Spleen (tissue), 11 donors: Measurements from ENCODE around the gene ANKAR. TPM values are rescaled to one million over a fixed set of nuclear protein-coding genes. Genes with fewer than 3 reads are reported as not detected.

Source experiments
- DNase-seq: peaks from one replicate; pipeline ENCODE4 v3.0.0-alpha.2; 2020
- H3K27ac ChIP-seq, 8 donors: fragments of 200-600 bp; sonication (generic) in 7 of 8; 1 replicate in 4 of 8; 2 replicates in 4 of 8; pipeline versions ENCODE4 v1.5.0 to v1.8.0; 2016 to 2021; ENCODE audit warnings: inconsistent platforms in 4 of 8, mild to moderate bottlenecking in 4 of 8, moderate library complexity in 1 of 8
- H3K27me3 ChIP-seq, 7 donors: fragments of 200-600 bp; sonication (generic) in 6 of 7; replicated peaks in 1 of 7; 1 replicate in 4 of 7; 2 replicates in 3 of 7; pipeline versions ENCODE4 v1.5.0 to v1.8.0; 2016 to 2021; ENCODE audit warnings: inconsistent platforms in 3 of 7, mild to moderate bottlenecking in 1 of 7
- H3K36me3 ChIP-seq, 6 donors: fragments of 200-600 bp; sonication (generic) in 5 of 6; 1 replicate in 4 of 6; 2 replicates in 2 of 6; pipeline versions ENCODE4 v1.5.0 to v1.8.0; 2016 to 2021; ENCODE audit warnings: inconsistent platforms in 2 of 6
- H3K4me1 ChIP-seq, 6 donors: fragments of 200-600 bp; sonication (generic) in 5 of 6; 1 replicate in 3 of 6; 2 replicates in 3 of 6; pipeline versions ENCODE4 v1.5.0 to v1.8.0; 2016 to 2021; ENCODE audit warnings: inconsistent platforms in 3 of 6
- H3K4me3 ChIP-seq, 8 donors: fragments of 200-600 bp; sonication (generic) in 7 of 8; 1 replicate in 4 of 8; 2 replicates in 4 of 8; pipeline versions ENCODE4 v1.5.0 to v1.8.0; 2016 to 2021; ENCODE audit warnings: inconsistent platforms in 4 of 8, mild to moderate bottlenecking in 4 of 8, moderate library complexity in 2 of 8
- H3K9me3 ChIP-seq, 8 donors: fragments of 200-600 bp; sonication (generic) in 7 of 8; 1 replicate in 4 of 8; 2 replicates in 4 of 8; pipeline versions ENCODE4 v1.5.0 to v1.8.0; 2016 to 2021; ENCODE audit warnings: inconsistent platforms in 4 of 8
- POLR2A ChIP-seq, 3 donors: fragments of 450-650 bp; IDR thresholded peaks; one replicate each; pipeline ENCODE4 v1.5.1; 2017; ENCODE audit warnings: antibody characterized with exemption in 3 of 3, mild to moderate bottlenecking in 1 of 3
- POLR2AphosphoS5 ChIP-seq, 3 donors: sonication (generic); formaldehyde crosslinking; IDR thresholded peaks; one replicate each; pipeline ENCODE4 v1.5.1; 2017; ENCODE audit warnings: antibody characterized with exemption in 3 of 3
- WGBS, 5 donors: extraction: QIAGEN DNeasy Blood & Tissue Kit in 3 of 5; methylation state at CpG; one replicate each; pipeline versions ENCODE4 v1.1.5 to v1.1.7; 2013 to 2018; 5-methylcytosine and 5-hydroxymethylcytosine counted together
- intact Hi-C: fragments of 100-400 bp; cut with DNase I; formaldehyde crosslinking; loops from one replicate; pipeline ENCODE4 v1.15.0; 2023; ENCODE audit warnings: low total_unique reads
- polyA plus RNA-seq, 3 donors: library from polyadenylated mRNA; stranded (reverse); fragments of 200-250 nt; gene quantifications; one replicate each; pipeline ENCODE4 v1.2.1, GENCODE V29; 2013
- total RNA-seq, 7 donors: library from RNA; depleted of rRNA in 3 of 7; stranded (reverse); fragments of >200 nt in 3 of 7; fragmentation: NEBNext Ultra II Directional in 4 of 7; extraction: Animal tissue kit (Norgen Biotek cat#: 25700) in 4 of 7; gene quantifications; one replicate each; pipeline versions ENCODE4 v1.1.0 to v1.2.1, GENCODE V29; 2016 to 2021
- TF ChIP-seq, protein P1 (sequence below), 11 experiments: fragments of 200-600 bp in 7 of 11; fragments of 450-650 bp in 4 of 11; sonication (generic) in 4 of 11; IDR thresholded peaks in 8 of 11; conservative IDR thresholded peaks in 3 of 11; 1 replicate in 7 of 11; 2 replicates in 4 of 11; pipeline versions ENCODE4 v1.4.0 to v1.8.0; 2016 to 2021; ENCODE audit warnings: antibody characterized with exemption in 11 of 11, inconsistent platforms in 4 of 11, mild to moderate bottlenecking in 1 of 11
- donor health status: healthy with polysubstance abuse.
- donor health status: DM: no; HTN: no; CAD: no; lungs with moderate emphysema.
- donor health status: DM: no; HTN: no; CAD: no.
- donor health status: Bipolar disorder and iron deficiency.
- donor health status: healthy.
- donor health status: DM: no; HTN: no; CAD: no.
- donor health status: DM: yes; HTN: yes; CAD: no.

ANKAR gene
- total and polyA plus RNA-seq, 10 donors: 3.1 to 32.3 (median 14.7) TPM

- Histone ChIP-seq H3K27me3 (no peaks in the 10 kb centered on the region), H3K4me1 (no peaks in the 10 kb centered on the region), H3K36me3 (no peaks in the 10 kb centered on the region), H3K9me3 (no peaks in the 10 kb centered on the region), H3K27ac (no peak overlapping the region), H3K4me3 (no peak overlapping the region)
- TF ChIP-seq, protein P1, sequence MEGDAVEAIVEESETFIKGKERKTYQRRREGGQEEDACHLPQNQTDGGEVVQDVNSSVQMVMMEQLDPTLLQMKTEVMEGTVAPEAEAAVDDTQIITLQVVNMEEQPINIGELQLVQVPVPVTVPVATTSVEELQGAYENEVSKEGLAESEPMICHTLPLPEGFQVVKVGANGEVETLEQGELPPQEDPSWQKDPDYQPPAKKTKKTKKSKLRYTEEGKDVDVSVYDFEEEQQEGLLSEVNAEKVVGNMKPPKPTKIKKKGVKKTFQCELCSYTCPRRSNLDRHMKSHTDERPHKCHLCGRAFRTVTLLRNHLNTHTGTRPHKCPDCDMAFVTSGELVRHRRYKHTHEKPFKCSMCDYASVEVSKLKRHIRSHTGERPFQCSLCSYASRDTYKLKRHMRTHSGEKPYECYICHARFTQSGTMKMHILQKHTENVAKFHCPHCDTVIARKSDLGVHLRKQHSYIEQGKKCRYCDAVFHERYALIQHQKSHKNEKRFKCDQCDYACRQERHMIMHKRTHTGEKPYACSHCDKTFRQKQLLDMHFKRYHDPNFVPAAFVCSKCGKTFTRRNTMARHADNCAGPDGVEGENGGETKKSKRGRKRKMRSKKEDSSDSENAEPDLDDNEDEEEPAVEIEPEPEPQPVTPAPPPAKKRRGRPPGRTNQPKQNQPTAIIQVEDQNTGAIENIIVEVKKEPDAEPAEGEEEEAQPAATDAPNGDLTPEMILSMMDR (IDR thresholded peaks at IDR 0.05 in 8 of 11, conservative IDR thresholded peaks at IDR 0.05 in 3 of 11): no peak
- TF ChIP-seq POLR2AphosphoS5 (IDR thresholded peaks at IDR 0.05): no peak
- TF ChIP-seq POLR2A (IDR thresholded peaks at IDR 0.05): no peak
- intact Hi-C loops: no loop called here
- WGBS, 5 donors: 70 to 93% (median 85%) methylated on average over 1 of the region's 1 CpG
- DNase-seq: no peak
These were observed 33.5 kb upstream of the ANKAR start for GRCh38 chr2:189641002-189641401.

- intact Hi-C loops: no loop called here
- H3K27ac ChIP-seq: no peak overlapping the region
- no peaks in the 10 kb centered on the region for H3K27me3 ChIP-seq
- TF ChIP-seq POLR2A (IDR thresholded peaks at IDR 0.05) (no peak), POLR2AphosphoS5 (IDR thresholded peaks at IDR 0.05) (no peak)
- TF ChIP-seq, protein P1 (IDR thresholded peaks at IDR 0.05 in 8 of 11, conservative IDR thresholded peaks at IDR 0.05 in 3 of 11): no peak
- WGBS, 5 donors: 88 to 97% (median 90%) methylated on average over 2 of the region's 2 CpGs
- no peaks in the 10 kb centered on the region for H3K9me3 ChIP-seq
- H3K4me3 ChIP-seq: no peak overlapping the region
- H3K4me1 ChIP-seq: no peaks in the 10 kb centered on the region
- H3K36me3 ChIP-seq: no peaks in the 10 kb centered on the region
- no peak for DNase-seq
These were observed 32.9 kb upstream of the ANKAR start for GRCh38 chr2:189641590-189641989.

DNA sequence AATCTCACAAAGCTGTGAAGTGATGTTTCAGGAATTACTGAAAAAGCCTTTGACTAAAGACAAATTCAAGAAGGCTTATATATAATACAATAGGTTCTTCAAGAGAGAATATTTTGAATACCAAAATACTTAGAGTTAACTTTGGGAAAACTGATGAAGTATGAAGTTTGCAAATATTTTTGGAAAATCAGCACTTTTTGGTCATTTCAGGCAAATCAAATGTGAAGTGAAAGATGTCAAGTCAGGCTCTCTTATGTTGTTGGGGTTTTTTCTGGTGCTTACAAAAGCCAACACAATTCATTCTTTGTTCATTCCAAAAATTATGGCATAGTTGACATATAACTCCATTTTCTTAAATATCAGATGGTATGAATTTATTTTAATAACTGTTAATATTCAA is 27.9 kb upstream of the ANKAR start:
- DNase-seq: no peak
- H3K27me3 ChIP-seq: no peaks in the 10 kb centered on the region
- intact Hi-C loops: no loop called here
- H3K9me3 ChIP-seq: no peaks in the 10 kb centered on the region
- TF ChIP-seq POLR2AphosphoS5 (IDR thresholded peaks at IDR 0.05): no peak
- TF ChIP-seq POLR2A (IDR thresholded peaks at IDR 0.05): no peak
- TF ChIP-seq, protein P1 (IDR thresholded peaks at IDR 0.05 in 8 of 11, conservative IDR thresholded peaks at IDR 0.05 in 3 of 11): no peak
- no peaks in the 10 kb centered on the region for H3K4me1 ChIP-seq
- no peak overlapping the region for H3K4me3 ChIP-seq
- H3K27ac ChIP-seq: no peak overlapping the region
- H3K36me3 ChIP-seq: no peaks in the 10 kb centered on the region

DNA sequence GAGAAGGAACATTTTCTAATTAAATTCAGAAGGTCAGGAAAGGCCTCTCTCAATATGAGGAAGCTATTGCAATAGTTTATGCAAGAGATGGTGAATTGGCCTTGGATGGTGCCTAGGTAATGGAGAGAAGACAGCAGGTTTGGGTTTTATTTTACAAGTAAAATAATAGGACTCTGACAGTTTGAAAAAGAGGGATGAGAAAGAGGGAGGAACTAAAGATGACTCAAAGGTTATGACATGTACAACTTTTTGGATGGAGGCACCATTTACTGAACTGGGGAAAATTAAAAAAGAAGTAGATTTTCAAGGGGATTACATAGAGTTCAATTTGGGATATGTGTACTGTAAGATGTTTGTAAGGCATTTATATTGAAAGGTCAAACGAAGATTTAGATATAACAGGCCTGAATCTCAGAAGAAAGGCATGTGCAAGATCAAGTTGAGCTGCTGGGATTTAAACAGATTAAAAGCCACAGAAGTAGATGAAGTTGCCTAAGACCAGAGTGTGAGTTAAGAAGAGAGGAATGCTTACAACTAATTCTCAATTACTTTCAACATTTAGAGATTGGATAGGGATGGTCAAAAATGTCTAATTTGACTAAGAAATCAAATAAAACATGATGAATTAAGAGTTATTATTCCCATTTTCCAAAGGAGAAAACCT is 25.5 kb upstream of the ANKAR start:
- TF ChIP-seq, protein P1 (IDR thresholded peaks at IDR 0.05 in 8 of 11, conservative IDR thresholded peaks at IDR 0.05 in 3 of 11): no peak
- peaks cover 0 to 4% (median 0%) of the 10 kb centered on the region in 8 donors for H3K9me3 ChIP-seq
- no peaks in the 10 kb centered on the region for H3K27me3 ChIP-seq
- WGBS, 5 donors: 74 to 90% (median 87%) methylated on average over 1 of the region's 1 CpG
- H3K27ac ChIP-seq: no peak overlapping the region
- H3K4me3 ChIP-seq: no peak overlapping the region
- no peaks in the 10 kb centered on the region for H3K36me3 ChIP-seq
- no peak for DNase-seq
- intact Hi-C loops: no loop called here
- no peaks in the 10 kb centered on the region for H3K4me1 ChIP-seq
